Brain microvascular endothelial cell (primary cell): ENCODE results near the gene TNRC6C.
A peak's percentile ranks its signal among the peaks of the same experiment; 100 is the strongest.

Experiments
- DNase-seq: peaks from one replicate; pipeline ENCODE4 v3.0.0-alpha.2; 2020
- H3K27ac ChIP-seq: fragments of 250-450 bp; sonication (Bioruptor Pico); 2 replicates; pipeline ENCODE4 v1.5.1; 2020; ENCODE audit warnings: mild to moderate bottlenecking, moderate library complexity
- H3K27me3 ChIP-seq: fragments of 250-450 bp; sonication (Bioruptor Pico); replicated peaks from 2 replicates; pipeline ENCODE4 v1.5.1; 2020; ENCODE audit warnings: mild to moderate bottlenecking
- H3K36me3 ChIP-seq: fragments of 250-450 bp; sonication (Bioruptor Pico); replicated peaks from 2 replicates; pipeline ENCODE4 v1.5.1; 2020; ENCODE audit warnings: mild to moderate bottlenecking
- H3K4me3 ChIP-seq: 2 replicates; pipeline ENCODE4 v1.5.1; 2011; ENCODE audit warnings: low read depth, mild to moderate bottlenecking, control low read depth, low read length, moderate library complexity
- CTCF ChIP-seq: IDR thresholded peaks from 2 replicates; pipeline ENCODE4 v1.5.1; 2011; ENCODE audit warnings: low read depth, mild to moderate bottlenecking, moderate library complexity, low read length, control low read depth, inconsistent platforms; ENCODE audit errors: missing control alignments
- in situ Hi-C: cut with HindIII; loops from 2 replicates; pipeline ENCODE4 v1.10.0; 2017; ENCODE audit warnings: low sequenced_read_pairs, low pct_ligation_motif_present

The TNRC6C gene

GRCh38 chr17:78127239-78127887, 168.9 kb downstream of the TNRC6C start:
- DNase-seq, result no peak
- peaks cover 8% of the 10 kb centered on the region for H3K27me3 ChIP-seq
- peak overlapping the region; percentile 47 for H3K4me3 ChIP-seq
- no peak overlapping the region for H3K27ac ChIP-seq
- no peak for TF ChIP-seq CTCF
- in situ Hi-C loops, result no loop called here
- H3K36me3 ChIP-seq, result peaks cover 4% of the 10 kb centered on the region

- no peak for DNase-seq
- peaks cover 8% of the 10 kb centered on the region for H3K27me3 ChIP-seq
- no peak for TF ChIP-seq CTCF
- H3K4me3 ChIP-seq, result peak overlapping the region; percentile 47
- in situ Hi-C loops, result no loop called here
- H3K27ac ChIP-seq, result no peak overlapping the region
- H3K36me3 ChIP-seq, result peaks cover 3% of the 10 kb centered on the region
These were observed 169.5 kb downstream of the TNRC6C start for GRCh38 chr17:78127888-78128550.

- Histone ChIP-seq H3K27ac (no peak within 1 kb of the TSS), H3K27me3 (peaks cover 8% of the 10 kb centered on the region), H3K4me3 (peak within 1 kb of the TSS; percentile 47), H3K36me3 (no peaks in the 10 kb centered on the region)
- in situ Hi-C loops, result no loop called here
- TF ChIP-seq CTCF, result no peak
- DNase-seq, result no peak
These were observed 170.2 kb downstream of the TNRC6C start, which contains the start of gene TMC6 for GRCh38 chr17:78128551-78129350. TSS of gene TMC6 (minus strand) at chr17:78128755. CDS start at chr17:78126832, 1,923 bp downstream.

- Histone ChIP-seq H3K36me3 (no peaks in the 10 kb centered on the region), H3K27me3 (peaks cover 8% of the 10 kb centered on the region), H3K4me3 (no peak overlapping the region), H3K27ac (no peak overlapping the region)
- DNase-seq, result no peak
- no peak for TF ChIP-seq CTCF
- in situ Hi-C loops, result no loop called here
These were observed 171.0 kb downstream of the TNRC6C start for GRCh38 chr17:78129351-78130089.

GRCh38 chr17:78130090-78130436, 171.6 kb downstream of the TNRC6C start:
- Histone ChIP-seq H3K36me3 (no peaks in the 10 kb centered on the region), H3K27me3 (peaks cover 8% of the 10 kb centered on the region), H3K4me3 (no peak overlapping the region), H3K27ac (no peak overlapping the region)
- in situ Hi-C loops, result no loop called here
- no peak for TF ChIP-seq CTCF
- DNase-seq, result no peak
